DND-41 (cell line): ENCODE results near the gene KIF5A.

ENCODE experiments used
- EZH2 ChIP-seq: IDR thresholded peaks from 3 replicates; pipeline ENCODE4 v1.6.1; 2012; ENCODE audit warnings: borderline replicate concordance, low read depth, mild to moderate bottlenecking, moderate library complexity, low read length, inconsistent platforms; ENCODE audit not compliant: severe bottlenecking
- TF ChIP-seq, protein P1 (sequence below): IDR thresholded peaks from 2 replicates; pipeline ENCODE4 v1.5.1; 2012; ENCODE audit warnings: borderline replicate concordance, low read length, moderate library complexity, mild to moderate bottlenecking; ENCODE audit not compliant: poor library complexity, severe bottlenecking; ENCODE audit errors: extremely low read depth

DNA sequence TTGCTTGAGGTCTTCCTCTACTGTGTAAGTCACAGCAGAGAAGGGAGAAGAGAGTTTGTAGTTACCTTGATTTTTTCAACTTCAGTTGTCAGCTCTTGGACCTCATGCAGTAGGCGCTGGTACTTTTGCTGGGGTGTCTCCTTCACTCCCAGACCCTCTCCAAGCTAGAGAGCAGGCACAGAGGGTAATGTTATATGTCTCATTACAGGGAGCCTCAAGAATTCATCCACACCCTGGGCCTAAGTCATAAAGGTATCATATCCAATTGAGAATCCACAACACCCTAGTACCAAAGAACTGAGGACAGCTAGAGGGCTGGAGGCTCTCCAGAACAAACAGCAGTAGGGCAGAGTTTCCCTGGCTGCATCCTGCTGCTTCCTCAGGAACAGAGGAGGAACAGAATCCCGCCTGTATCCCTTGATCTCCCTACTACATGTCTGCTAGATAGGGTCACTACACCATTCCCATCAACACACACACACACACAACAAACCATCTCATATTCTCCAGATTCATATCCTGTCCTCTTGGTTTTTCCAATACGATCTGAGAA is 14.8 kb upstream of the KIF5A start:
- TF ChIP-seq, protein P1, sequence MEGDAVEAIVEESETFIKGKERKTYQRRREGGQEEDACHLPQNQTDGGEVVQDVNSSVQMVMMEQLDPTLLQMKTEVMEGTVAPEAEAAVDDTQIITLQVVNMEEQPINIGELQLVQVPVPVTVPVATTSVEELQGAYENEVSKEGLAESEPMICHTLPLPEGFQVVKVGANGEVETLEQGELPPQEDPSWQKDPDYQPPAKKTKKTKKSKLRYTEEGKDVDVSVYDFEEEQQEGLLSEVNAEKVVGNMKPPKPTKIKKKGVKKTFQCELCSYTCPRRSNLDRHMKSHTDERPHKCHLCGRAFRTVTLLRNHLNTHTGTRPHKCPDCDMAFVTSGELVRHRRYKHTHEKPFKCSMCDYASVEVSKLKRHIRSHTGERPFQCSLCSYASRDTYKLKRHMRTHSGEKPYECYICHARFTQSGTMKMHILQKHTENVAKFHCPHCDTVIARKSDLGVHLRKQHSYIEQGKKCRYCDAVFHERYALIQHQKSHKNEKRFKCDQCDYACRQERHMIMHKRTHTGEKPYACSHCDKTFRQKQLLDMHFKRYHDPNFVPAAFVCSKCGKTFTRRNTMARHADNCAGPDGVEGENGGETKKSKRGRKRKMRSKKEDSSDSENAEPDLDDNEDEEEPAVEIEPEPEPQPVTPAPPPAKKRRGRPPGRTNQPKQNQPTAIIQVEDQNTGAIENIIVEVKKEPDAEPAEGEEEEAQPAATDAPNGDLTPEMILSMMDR: no peak
- no peak for TF ChIP-seq EZH2
